ENCODE data around the gene CCDC112. TPM values are rescaled to one million over a fixed set of nuclear protein-coding genes. Genes with fewer than 3 reads are reported as not detected.

Gene CCDC112
- total and polyA plus RNA-seq, 2 of the 4 experiments (the other 2 are of a cell fraction), result 2.0 to 2.3 TPM

DNA sequence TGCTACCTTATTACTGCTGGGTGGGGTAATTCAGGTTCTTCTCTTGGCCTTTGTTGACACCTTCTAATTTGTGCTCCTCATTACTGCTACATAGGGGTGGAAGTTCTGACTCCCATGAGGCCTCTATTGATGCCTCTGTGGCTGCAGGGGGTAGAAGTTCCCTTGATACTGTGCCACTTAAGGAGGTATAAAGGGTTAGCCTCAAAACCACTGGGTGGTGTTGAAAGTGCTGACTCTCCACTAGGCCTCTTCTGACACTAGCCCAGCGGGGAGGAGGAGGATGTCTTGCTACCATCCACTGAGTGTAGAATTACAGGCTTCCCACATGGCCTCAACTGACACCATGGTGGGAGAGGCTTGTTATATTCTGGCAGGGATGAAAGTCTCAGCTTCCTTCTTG is 36.7 kb upstream of the CCDC112 start:
- H2BK120ac ChIP-seq (ENCODE audit: low read depth, low read length), result no peak overlapping the region
- WGBS, 2 experiments (ENCODE audit: extremely low coverage in 2 of 2, insufficient read length in 1 of 2), result no CpG with 5 or more reads among the region's 1 CpG
- no peak overlapping the region for H3K14ac ChIP-seq (replicated peaks; ENCODE audit: low read depth, low read length)
- H2AK9ac ChIP-seq (replicated peaks; ENCODE audit: low read depth, low read length, poor library complexity), result no peak overlapping the region
- H4K8ac ChIP-seq (ENCODE audit: low read depth in 2 of 2, low read length in 2 of 2), result no peak overlapping the region
- no peak overlapping the region for H3K27ac ChIP-seq (ENCODE audit: insufficient read depth, low read length)
- BruUV-seq (replicated peaks), result no TSS peak
- H2AK5ac ChIP-seq (ENCODE audit: low read depth, low read length), result no peak overlapping the region
- H3K79me1 ChIP-seq (ENCODE audit: low read depth in 1 of 2, low read length in 2 of 2), result no peaks in the 10 kb centered on the region
- H2BK15ac ChIP-seq (ENCODE audit: low read depth, low read length), result no peak overlapping the region
- no peaks in the 10 kb centered on the region for H3K9me1 ChIP-seq (ENCODE audit: insufficient read depth, low read length)
- dilution Hi-C loops (cut with HindIII; ENCODE audit: low sequenced_read_pairs, unreplicated experiment) (no loop called here), intact Hi-C loops (cut with micrococcal nuclease) (no loop called here), in situ Hi-C loops (cut with MboI; ENCODE audit: low sequenced_read_pairs) (no loop called here)
- H3K56ac ChIP-seq (ENCODE audit: extremely low read depth, insufficient read depth, low read length), result no peak overlapping the region
- H3K4ac ChIP-seq (ENCODE audit: low read depth, low read length), result no peak overlapping the region
- ATAC-seq (ENCODE audit: low read depth) (peak; percentile 54), DNase-seq (peak; percentile 14)
- H3K9me3 ChIP-seq (ENCODE audit: control insufficient read depth, insufficient read depth, low read length), result no peaks in the 10 kb centered on the region
- H3K36me3 ChIP-seq (ENCODE audit: control insufficient read depth, insufficient read depth, low read length), result no peaks in the 10 kb centered on the region
- no peaks in the 10 kb centered on the region for H3K4me1 ChIP-seq (ENCODE audit: control insufficient read depth, insufficient read depth, low read length)
- no peak overlapping the region for H4K91ac ChIP-seq (ENCODE audit: insufficient read depth, low read depth, low read length)
- TF ChIP-seq ELK1 (IDR thresholded peaks at IDR 0.05; ENCODE audit: borderline replicate concordance, low read depth, low read length), result no peak
- no peak for TF ChIP-seq BHLHE40 (IDR thresholded peaks at IDR 0.05; ENCODE audit: low read depth, low read length)
- TF ChIP-seq CEBPB (IDR thresholded peaks at IDR 0.05; ENCODE audit: low read depth, low read length), result no peak
- TF ChIP-seq RCOR1 (IDR thresholded peaks at IDR 0.05; ENCODE audit: insufficient replicate concordance, low read length), result no peak
- no peak for TF ChIP-seq MAZ (IDR thresholded peaks at IDR 0.05; ENCODE audit: borderline replicate concordance, low read depth, low read length)
- TF ChIP-seq, protein P1, sequence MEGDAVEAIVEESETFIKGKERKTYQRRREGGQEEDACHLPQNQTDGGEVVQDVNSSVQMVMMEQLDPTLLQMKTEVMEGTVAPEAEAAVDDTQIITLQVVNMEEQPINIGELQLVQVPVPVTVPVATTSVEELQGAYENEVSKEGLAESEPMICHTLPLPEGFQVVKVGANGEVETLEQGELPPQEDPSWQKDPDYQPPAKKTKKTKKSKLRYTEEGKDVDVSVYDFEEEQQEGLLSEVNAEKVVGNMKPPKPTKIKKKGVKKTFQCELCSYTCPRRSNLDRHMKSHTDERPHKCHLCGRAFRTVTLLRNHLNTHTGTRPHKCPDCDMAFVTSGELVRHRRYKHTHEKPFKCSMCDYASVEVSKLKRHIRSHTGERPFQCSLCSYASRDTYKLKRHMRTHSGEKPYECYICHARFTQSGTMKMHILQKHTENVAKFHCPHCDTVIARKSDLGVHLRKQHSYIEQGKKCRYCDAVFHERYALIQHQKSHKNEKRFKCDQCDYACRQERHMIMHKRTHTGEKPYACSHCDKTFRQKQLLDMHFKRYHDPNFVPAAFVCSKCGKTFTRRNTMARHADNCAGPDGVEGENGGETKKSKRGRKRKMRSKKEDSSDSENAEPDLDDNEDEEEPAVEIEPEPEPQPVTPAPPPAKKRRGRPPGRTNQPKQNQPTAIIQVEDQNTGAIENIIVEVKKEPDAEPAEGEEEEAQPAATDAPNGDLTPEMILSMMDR (conservative IDR thresholded peaks at IDR 0.05; ENCODE audit: low read depth, low read length), result no peak
- TF ChIP-seq CHD1 (IDR thresholded peaks at IDR 0.05; ENCODE audit: low read depth, low read length), result no peak
- no peak for TF ChIP-seq MAFK (IDR thresholded peaks at IDR 0.05; ENCODE audit: low read depth, low read length)
- TF ChIP-seq, protein P2, sequence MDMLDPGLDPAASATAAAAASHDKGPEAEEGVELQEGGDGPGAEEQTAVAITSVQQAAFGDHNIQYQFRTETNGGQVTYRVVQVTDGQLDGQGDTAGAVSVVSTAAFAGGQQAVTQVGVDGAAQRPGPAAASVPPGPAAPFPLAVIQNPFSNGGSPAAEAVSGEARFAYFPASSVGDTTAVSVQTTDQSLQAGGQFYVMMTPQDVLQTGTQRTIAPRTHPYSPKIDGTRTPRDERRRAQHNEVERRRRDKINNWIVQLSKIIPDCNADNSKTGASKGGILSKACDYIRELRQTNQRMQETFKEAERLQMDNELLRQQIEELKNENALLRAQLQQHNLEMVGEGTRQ (IDR thresholded peaks at IDR 0.05; ENCODE audit: low read depth, low read length), result no peak
- TF ChIP-seq MXI1 (IDR thresholded peaks at IDR 0.05; ENCODE audit: borderline replicate concordance, low read depth, low read length), result no peak
- no peak for TF ChIP-seq RAD21 (IDR thresholded peaks at IDR 0.05; ENCODE audit: low read length)
- no peak for TF ChIP-seq RFX5 (IDR thresholded peaks at IDR 0.05; ENCODE audit: low read depth, low read length)
- TF ChIP-seq FOS (IDR thresholded peaks at IDR 0.05; ENCODE audit: low read depth, low read length), result no peak
- CTCF ChIA-PET, result no interaction called here
- no peaks in the 10 kb centered on the region for H3K27me3 ChIP-seq (ENCODE audit: control insufficient read depth, insufficient read depth, low read length)
- H3K4me2 ChIP-seq (ENCODE audit: low read depth, low read length), result no peak overlapping the region
- H3K23ac ChIP-seq (ENCODE audit: low read depth, low read length), result no peak overlapping the region
- no peak overlapping the region for H2AFZ ChIP-seq (replicated peaks; ENCODE audit: low read length, poor library complexity)
- no peaks in the 10 kb centered on the region for H4K20me1 ChIP-seq (ENCODE audit: insufficient read depth, low read length)
- H2BK20ac ChIP-seq (ENCODE audit: low read depth, low read length), result no peak overlapping the region
- no peak overlapping the region for H3K4me3 ChIP-seq (ENCODE audit: insufficient read depth, low read depth, low read length)
- no peak overlapping the region for H3K9ac ChIP-seq (ENCODE audit: low read depth, low read length)
- no peak overlapping the region for H3K18ac ChIP-seq (ENCODE audit: low read depth, low read length)
- no peak overlapping the region for H2BK5ac ChIP-seq (ENCODE audit: low read depth, low read length, poor library complexity, severe bottlenecking)
- no peak overlapping the region for H4K5ac ChIP-seq (ENCODE audit: low read depth, low read length)
- POLR2A ChIA-PET (ENCODE audit: unreplicated experiment), result no interaction called here

Measured in IMR-90 (cell line).